Muscle layer of duodenum (tissue), 2 donors: ENCODE measurements around the gene WDR76.
A peak's percentile ranks its signal among the peaks of the same experiment; 100 is the strongest.
"Not testable (repeated sequence)": the region's sequence is repeated elsewhere in the genome, so short reads cannot be mapped to it uniquely, and the experiment has no call there.

Experiments
- H3K27ac ChIP-seq: one replicate; pipeline ENCODE4 v1.7.0; 2013; ENCODE audit warnings: mild to moderate bottlenecking, low read length
- H3K27me3 ChIP-seq: one replicate; pipeline ENCODE4 v1.7.0; 2013; ENCODE audit warnings: low read depth, mild to moderate bottlenecking, control low read depth, low read length
- H3K36me3 ChIP-seq, 2 donors: one replicate each; pipeline ENCODE4 v1.7.0; 2013; ENCODE audit warnings: low read length in 2 of 2, control low read depth in 1 of 2, mild to moderate bottlenecking in 1 of 2; ENCODE audit not compliant: insufficient read depth in 2 of 2, control insufficient read depth in 1 of 2
- H3K4me1 ChIP-seq, 2 donors: one replicate each; pipeline ENCODE4 v1.7.0; 2013; ENCODE audit warnings: low read length in 2 of 2, mild to moderate bottlenecking in 2 of 2, control low read depth in 1 of 2, moderate library complexity in 1 of 2; ENCODE audit not compliant: insufficient read depth in 2 of 2, control insufficient read depth in 1 of 2
- H3K4me3 ChIP-seq, 2 donors: one replicate each; pipeline ENCODE4 v1.7.0; 2013; ENCODE audit warnings: low read length in 2 of 2, low read depth in 1 of 2, mild to moderate bottlenecking in 1 of 2
- H3K9me3 ChIP-seq, 2 donors: one replicate each; pipeline ENCODE4 v1.7.0; 2013; ENCODE audit warnings: low read length in 2 of 2, control low read depth in 1 of 2, mild to moderate bottlenecking in 1 of 2; ENCODE audit not compliant: control insufficient read depth in 1 of 2
- donor health status: healthy.

WDR76 gene

GRCh38 chr15:43796566-43796965 is 30.2 kb upstream of the WDR76 start:
- no peaks in the 10 kb centered on the region for H3K9me3 ChIP-seq
- no peak overlapping the region for H3K4me3 ChIP-seq
- H3K4me1 ChIP-seq: peaks cover 31 to 49% of the 10 kb centered on the region in 2 donors
- no peak overlapping the region for H3K27ac ChIP-seq
- H3K27me3 ChIP-seq: no peaks in the 10 kb centered on the region
- H3K36me3 ChIP-seq: peaks cover 50 to 52% of the 10 kb centered on the region in 2 donors

GRCh38 chr15:43799209-43799944 is 27.4 kb upstream of the WDR76 start:
- Histone ChIP-seq H3K36me3 (peaks cover 42 to 57% of the 10 kb centered on the region in 2 donors), H3K4me1 (peaks cover 22 to 37% of the 10 kb centered on the region in 2 donors), H3K27ac (peak overlapping the region; percentile 98), H3K4me3 (peak overlapping the region; percentile 96 to 98), H3K27me3 (no peaks in the 10 kb centered on the region), H3K9me3 (no peaks in the 10 kb centered on the region)

GRCh38 chr15:43799945-43800285 is 26.9 kb upstream of the WDR76 start, which contains the start of gene SERINC4:
SERINC4 (minus strand) TSS chr15:43800220; CDS start chr15:43799986, 234 bp downstream.
- peaks cover 22 to 32% of the 10 kb centered on the region in 2 donors for H3K4me1 ChIP-seq
- no peaks in the 10 kb centered on the region for H3K9me3 ChIP-seq
- peaks cover 42 to 57% of the 10 kb centered on the region in 2 donors for H3K36me3 ChIP-seq
- H3K27ac ChIP-seq: peak within 1 kb of the TSS; percentile 98
- H3K27me3 ChIP-seq: no peaks in the 10 kb centered on the region
- peak within 1 kb of the TSS; percentile 96 to 98 for H3K4me3 ChIP-seq

GRCh38 chr15:43800286-43801141 is 26.3 kb upstream of the WDR76 start, which contains the start of gene HYPK:
HYPK (plus strand) TSS chr15:43800599; CDS start chr15:43800623, 24 bp downstream.
- peaks cover 42 to 57% of the 10 kb centered on the region in 2 donors for H3K36me3 ChIP-seq
- H3K4me3 ChIP-seq: peak within 1 kb of the TSS; percentile 96 to 98
- peak within 1 kb of the TSS; percentile 98 for H3K27ac ChIP-seq
- peaks cover 22 to 26% of the 10 kb centered on the region in 2 donors for H3K4me1 ChIP-seq
- no peaks in the 10 kb centered on the region for H3K27me3 ChIP-seq
- H3K9me3 ChIP-seq: no peaks in the 10 kb centered on the region

GRCh38 chr15:43802676-43803075 is 24.1 kb upstream of the WDR76 start:
- H3K27ac ChIP-seq, H3K9me3 ChIP-seq, H3K4me3 ChIP-seq, H3K27me3 ChIP-seq: not testable (repeated sequence)
- H3K4me1 ChIP-seq: peaks cover 15 to 20% of the 10 kb centered on the region in 2 donors
- peaks cover 36 to 58% of the 10 kb centered on the region in 2 donors for H3K36me3 ChIP-seq

- no peak overlapping the region for H3K4me3 ChIP-seq
- H3K4me1 ChIP-seq: no peaks in the 10 kb centered on the region
- no peak overlapping the region for H3K27ac ChIP-seq
- peaks cover 61 to 93% of the 10 kb centered on the region in 2 donors for H3K36me3 ChIP-seq
- no peaks in the 10 kb centered on the region for H3K9me3 ChIP-seq
- H3K27me3 ChIP-seq: no peaks in the 10 kb centered on the region
Measured at GRCh38 chr15:43808435-43808950, 18.3 kb upstream of the WDR76 start.

- no peaks in the 10 kb centered on the region for H3K4me1 ChIP-seq
- no peak overlapping the region for H3K27ac ChIP-seq
- H3K4me3 ChIP-seq: no peak overlapping the region
- no peaks in the 10 kb centered on the region for H3K27me3 ChIP-seq
- H3K36me3 ChIP-seq: peaks cover 66 to 94% of the 10 kb centered on the region in 2 donors
- no peaks in the 10 kb centered on the region for H3K9me3 ChIP-seq
Measured at GRCh38 chr15:43808960-43809678, 17.7 kb upstream of the WDR76 start.

- H3K27me3 ChIP-seq, H3K9me3 ChIP-seq, H3K4me1 ChIP-seq, H3K4me3 ChIP-seq, H3K27ac ChIP-seq: not testable (repeated sequence)
- H3K36me3 ChIP-seq: peaks cover 41 to 58% of the 10 kb centered on the region in 2 donors
Measured at GRCh38 chr15:43815064-43815463, 11.7 kb upstream of the WDR76 start.

- Histone ChIP-seq H3K27ac (no peak overlapping the region), H3K27me3 (no peaks in the 10 kb centered on the region), H3K36me3 (peaks cover 10% of the 10 kb centered on the region in 2 donors), H3K4me3 (peak overlapping the region; percentile 14 to 23), H3K4me1 (peaks cover 5 to 26% of the 10 kb centered on the region in 2 donors), H3K9me3 (no peaks in the 10 kb centered on the region)
Measured at GRCh38 chr15:43821505-43821904, 5.3 kb upstream of the WDR76 start.

- H3K27me3 ChIP-seq: no peaks in the 10 kb centered on the region
- H3K4me3 ChIP-seq: peak within 1 kb of the TSS; percentile 70 to 97
- H3K4me1 ChIP-seq: peaks cover 5 to 26% of the 10 kb centered on the region in 2 donors
- H3K27ac ChIP-seq: peak within 1 kb of the TSS; percentile 97
- peaks cover 0 to 3% of the 10 kb centered on the region in 2 donors for H3K36me3 ChIP-seq
- no peaks in the 10 kb centered on the region for H3K9me3 ChIP-seq
Measured at GRCh38 chr15:43824302-43825246, 2.2 kb upstream of the WDR76 start, which contains the start of gene MFAP1. MFAP1 (minus strand) TSS chr15:43824690; CDS start chr15:43824569, 121 bp downstream.
